HEK293 (cell line): Measurements from ENCODE around the gene DXO.
"Not testable (repeated sequence)": the region's sequence is repeated elsewhere in the genome, so short reads cannot be mapped to it uniquely, and the experiment has no call there.

Source experiments
- SP2 ChIP-seq: fragments of 450-650 bp; formaldehyde crosslinking; IDR thresholded peaks from 2 replicates; pipeline ENCODE4 v1.5.1; 2016; ENCODE audit warnings: missing biosample characterization, missing genetic modification characterization
- WT1 ChIP-seq: fragments of 450-650 bp; formaldehyde crosslinking; IDR thresholded peaks from 2 replicates; pipeline ENCODE4 v1.5.1; 2016; ENCODE audit warnings: missing biosample characterization, missing genetic modification characterization
- ZIC2 ChIP-seq: fragments of 450-650 bp; formaldehyde crosslinking; IDR thresholded peaks from 2 replicates; pipeline ENCODE4 v1.5.1; 2016; ENCODE audit warnings: missing biosample characterization, missing genetic modification characterization
- ZNF423 ChIP-seq: fragments of 450-650 bp; formaldehyde crosslinking; IDR thresholded peaks from 2 replicates; pipeline ENCODE4 v1.5.1; 2016; ENCODE audit warnings: missing biosample characterization, missing genetic modification characterization
- ZNF561 ChIP-seq: fragments of 450-650 bp; IDR thresholded peaks from 2 replicates; pipeline ENCODE4 v1.5.1; 2018; ENCODE audit warnings: missing biosample characterization, missing genetic modification characterization, borderline replicate concordance
- TF ChIP-seq, protein P1 (sequence below): fragments of 450-650 bp; formaldehyde crosslinking; IDR thresholded peaks from 2 replicates; pipeline ENCODE4 v1.5.1; 2016; ENCODE audit warnings: missing biosample characterization, missing genetic modification characterization

DNA sequence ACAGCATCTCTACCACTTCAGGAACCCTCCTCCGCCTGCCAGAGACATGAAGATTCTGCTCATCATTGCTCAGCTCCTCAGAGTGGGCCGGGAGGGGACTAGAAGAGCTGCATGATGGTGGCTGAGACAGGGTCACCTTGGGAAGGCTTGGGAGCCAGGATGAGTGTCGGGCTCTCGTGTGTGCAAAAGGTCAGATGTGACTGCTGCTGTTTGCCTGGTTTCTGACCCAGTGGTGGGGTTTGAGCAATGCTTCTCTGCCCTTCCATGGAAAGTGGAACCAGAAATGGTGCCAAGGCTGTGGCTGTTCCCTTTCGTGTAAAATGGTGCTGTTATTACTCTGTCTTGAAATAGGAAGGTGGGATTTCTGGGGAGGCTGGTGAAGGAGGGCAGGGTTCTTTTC is 41.8 kb upstream of the DXO start:
- TF ChIP-seq, protein P1, sequence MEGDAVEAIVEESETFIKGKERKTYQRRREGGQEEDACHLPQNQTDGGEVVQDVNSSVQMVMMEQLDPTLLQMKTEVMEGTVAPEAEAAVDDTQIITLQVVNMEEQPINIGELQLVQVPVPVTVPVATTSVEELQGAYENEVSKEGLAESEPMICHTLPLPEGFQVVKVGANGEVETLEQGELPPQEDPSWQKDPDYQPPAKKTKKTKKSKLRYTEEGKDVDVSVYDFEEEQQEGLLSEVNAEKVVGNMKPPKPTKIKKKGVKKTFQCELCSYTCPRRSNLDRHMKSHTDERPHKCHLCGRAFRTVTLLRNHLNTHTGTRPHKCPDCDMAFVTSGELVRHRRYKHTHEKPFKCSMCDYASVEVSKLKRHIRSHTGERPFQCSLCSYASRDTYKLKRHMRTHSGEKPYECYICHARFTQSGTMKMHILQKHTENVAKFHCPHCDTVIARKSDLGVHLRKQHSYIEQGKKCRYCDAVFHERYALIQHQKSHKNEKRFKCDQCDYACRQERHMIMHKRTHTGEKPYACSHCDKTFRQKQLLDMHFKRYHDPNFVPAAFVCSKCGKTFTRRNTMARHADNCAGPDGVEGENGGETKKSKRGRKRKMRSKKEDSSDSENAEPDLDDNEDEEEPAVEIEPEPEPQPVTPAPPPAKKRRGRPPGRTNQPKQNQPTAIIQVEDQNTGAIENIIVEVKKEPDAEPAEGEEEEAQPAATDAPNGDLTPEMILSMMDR (tag by site-specific recombination), result not testable (repeated sequence)
- not testable (repeated sequence) for TF ChIP-seq ZNF561, ZIC2, ZNF423, SP2, WT1 (tag by site-specific recombination)
